HEK293 (cell line): ENCODE measurements around the gene PBX2.
A peak's percentile ranks its signal among the peaks of the same experiment; 100 is the strongest.

ENCODE experiments used
- CTCF ChIA-PET: fragments of 350-600 bp; formaldehyde crosslinking; extraction: SDS; loops from one replicate; lab custom pipeline; 2021; ENCODE audit warnings: antibody characterized with exemption; lab: Yijun Ruan, JAX
- POLR2A ChIA-PET: fragments of 300-600 bp; formaldehyde crosslinking; extraction: SDS; loops from one replicate; lab custom pipeline; 2020; ENCODE audit warnings: antibody characterized with exemption, inconsistent platforms; lab: Yijun Ruan, JAX
- H3K27ac ChIP-seq: fragments of 200-500 bp; sonication (Bioruptor generic); 2 replicates; pipeline ENCODE4 v1.5.1; 2014; ENCODE audit warnings: low read depth, low read length, control low read depth, inconsistent platforms; ENCODE audit errors: extremely low read depth
- H3K36me3 ChIP-seq, 2 experiments: fragments of 200-500 bp in 1 of 2; sonication (Bioruptor generic) in 1 of 2; 1 replicate in 1 of 2; 2 replicates in 1 of 2; pipeline ENCODE4 v1.5.1; 2014 to 2017; ENCODE audit warnings: inconsistent platforms in 2 of 2, low read length in 2 of 2; ENCODE audit not compliant: control insufficient read depth in 2 of 2, insufficient read depth in 1 of 2
- H3K4me1 ChIP-seq: fragments of 200-500 bp; sonication (Bioruptor generic); 2 replicates; pipeline ENCODE4 v1.5.1; 2014; ENCODE audit warnings: mild to moderate bottlenecking, low read length, inconsistent platforms; ENCODE audit not compliant: control insufficient read depth, insufficient read depth
- H3K4me3 ChIP-seq: 2 replicates; pipeline ENCODE4 v1.5.1; 2011; ENCODE audit warnings: low read depth, mild to moderate bottlenecking, control low read depth, low read length, moderate library complexity
- H3K9me3 ChIP-seq: fragments of 200-500 bp; sonication (Bioruptor generic); 2 replicates; pipeline ENCODE4 v1.5.1; 2014; ENCODE audit warnings: low read depth, low read length, inconsistent platforms; ENCODE audit not compliant: control insufficient read depth, insufficient read depth
- BCL11A ChIP-seq: fragments of 450-650 bp; formaldehyde crosslinking; IDR thresholded peaks from 2 replicates; pipeline ENCODE4 v1.5.1; 2016; ENCODE audit warnings: low read depth, missing biosample characterization, missing genetic modification characterization
- BCL11B ChIP-seq: fragments of 450-650 bp; formaldehyde crosslinking; IDR thresholded peaks from 2 replicates; pipeline ENCODE4 v1.5.1; 2016; ENCODE audit warnings: low read depth, missing biosample characterization, missing genetic modification characterization
- FEZF1 ChIP-seq: fragments of 450-650 bp; formaldehyde crosslinking; IDR thresholded peaks from 2 replicates; pipeline ENCODE4 v1.5.1; 2016; ENCODE audit warnings: missing biosample characterization, missing genetic modification characterization
- GLIS2 ChIP-seq: fragments of 450-650 bp; formaldehyde crosslinking; IDR thresholded peaks from 2 replicates; pipeline ENCODE4 v1.5.1; 2016; ENCODE audit warnings: missing biosample characterization, missing genetic modification characterization
- HOXD13 ChIP-seq: sonication (generic); formaldehyde crosslinking; IDR thresholded peaks from 2 replicates; pipeline ENCODE4 v1.8.0; 2022; ENCODE audit warnings: missing genetic modification reagents, borderline replicate concordance
- KLF17 ChIP-seq: fragments of 450-650 bp; formaldehyde crosslinking; IDR thresholded peaks from 2 replicates; pipeline ENCODE4 v1.5.1; 2016; ENCODE audit warnings: missing biosample characterization, missing genetic modification characterization
- OVOL3 ChIP-seq: fragments of 450-650 bp; formaldehyde crosslinking; IDR thresholded peaks from 2 replicates; pipeline ENCODE4 v1.5.1; 2016; ENCODE audit warnings: missing biosample characterization, missing genetic modification characterization
- PBX3 ChIP-seq: sonication (generic); formaldehyde crosslinking; IDR thresholded peaks from 2 replicates; pipeline ENCODE4 v1.8.1; 2022; ENCODE audit warnings: mild to moderate bottlenecking, moderate library complexity, missing genetic modification reagents
- SALL2 ChIP-seq: fragments of 450-650 bp; formaldehyde crosslinking; IDR thresholded peaks from 2 replicates; pipeline ENCODE4 v1.5.0; 2017; ENCODE audit warnings: missing biosample characterization, mild to moderate bottlenecking, missing genetic modification characterization, borderline replicate concordance
- SP3 ChIP-seq: fragments of 450-650 bp; formaldehyde crosslinking; IDR thresholded peaks from 2 replicates; pipeline ENCODE4 v1.5.1; 2016; ENCODE audit warnings: missing biosample characterization, missing genetic modification characterization
- WT1 ChIP-seq: fragments of 450-650 bp; formaldehyde crosslinking; IDR thresholded peaks from 2 replicates; pipeline ENCODE4 v1.5.1; 2016; ENCODE audit warnings: missing biosample characterization, missing genetic modification characterization
- ZBTB17 ChIP-seq: fragments of 450-650 bp; formaldehyde crosslinking; IDR thresholded peaks from 2 replicates; pipeline ENCODE4 v1.5.1; 2016; ENCODE audit warnings: missing biosample characterization, missing genetic modification characterization
- ZFP3 ChIP-seq: fragments of 450-650 bp; formaldehyde crosslinking; IDR thresholded peaks from 2 replicates; pipeline ENCODE4 v1.5.1; 2016; ENCODE audit warnings: low read depth, missing biosample characterization, missing genetic modification characterization
- ZNF132 ChIP-seq: fragments of 450-650 bp; formaldehyde crosslinking; IDR thresholded peaks from 2 replicates; pipeline ENCODE4 v1.5.1; 2017; ENCODE audit warnings: missing biosample characterization, missing genetic modification characterization, borderline replicate concordance
- ZNF138 ChIP-seq: fragments of 450-650 bp; formaldehyde crosslinking; IDR thresholded peaks from 2 replicates; pipeline ENCODE4 v1.5.1; 2016; ENCODE audit warnings: missing biosample characterization, missing genetic modification characterization, borderline replicate concordance
- ZNF211 ChIP-seq: fragments of 450-650 bp; formaldehyde crosslinking; IDR thresholded peaks from 2 replicates; pipeline ENCODE4 v1.5.1; 2016; ENCODE audit warnings: low read depth, missing biosample characterization, missing genetic modification characterization
- ZNF248 ChIP-seq: fragments of 450-650 bp; formaldehyde crosslinking; IDR thresholded peaks from 2 replicates; pipeline ENCODE4 v1.5.1; 2017; ENCODE audit warnings: missing biosample characterization, missing genetic modification characterization
- ZNF292 ChIP-seq: fragments of 450-650 bp; formaldehyde crosslinking; IDR thresholded peaks from 2 replicates; pipeline ENCODE4 v1.5.1; 2016; ENCODE audit warnings: low read depth, missing biosample characterization, missing genetic modification characterization, borderline replicate concordance
- ZNF366 ChIP-seq: fragments of 450-650 bp; formaldehyde crosslinking; conservative IDR thresholded peaks from 2 replicates; pipeline ENCODE4 v1.5.1; 2016; ENCODE audit warnings: missing biosample characterization, missing genetic modification characterization
- ZNF394 ChIP-seq: fragments of 450-650 bp; formaldehyde crosslinking; IDR thresholded peaks from 2 replicates; pipeline ENCODE4 v1.5.1; 2016; ENCODE audit warnings: missing biosample characterization, missing genetic modification characterization, mild to moderate bottlenecking, moderate library complexity, borderline replicate concordance
- ZNF473 ChIP-seq: fragments of 450-650 bp; formaldehyde crosslinking; IDR thresholded peaks from 2 replicates; pipeline ENCODE4 v1.5.1; 2017; ENCODE audit warnings: missing biosample characterization, missing genetic modification characterization
- ZNF514 ChIP-seq: fragments of 450-650 bp; formaldehyde crosslinking; IDR thresholded peaks from 2 replicates; pipeline ENCODE4 v1.5.1; 2016; ENCODE audit warnings: missing biosample characterization, missing genetic modification characterization
- ZNF530 ChIP-seq: fragments of 450-650 bp; formaldehyde crosslinking; IDR thresholded peaks from 2 replicates; pipeline ENCODE4 v1.5.1; 2016; ENCODE audit warnings: low read depth, missing biosample characterization, missing genetic modification characterization
- ZNF544 ChIP-seq: fragments of 450-650 bp; formaldehyde crosslinking; IDR thresholded peaks from 2 replicates; pipeline ENCODE4 v1.5.0; 2017; ENCODE audit warnings: missing biosample characterization, missing genetic modification characterization
- ZNF548 ChIP-seq: fragments of 450-650 bp; formaldehyde crosslinking; IDR thresholded peaks from 2 replicates; pipeline ENCODE4 v1.5.1; 2016; ENCODE audit warnings: missing biosample characterization, missing genetic modification characterization
- ZNF596 ChIP-seq: fragments of 450-650 bp; IDR thresholded peaks from 2 replicates; pipeline ENCODE4 v1.5.0; 2018; ENCODE audit warnings: missing biosample characterization, mild to moderate bottlenecking, missing genetic modification characterization, moderate library complexity
- ZNF600 ChIP-seq: fragments of 450-650 bp; formaldehyde crosslinking; IDR thresholded peaks from 2 replicates; pipeline ENCODE4 v1.5.1; 2016; ENCODE audit warnings: missing biosample characterization, missing genetic modification characterization
- ZNF707 ChIP-seq: fragments of 450-650 bp; formaldehyde crosslinking; IDR thresholded peaks from 2 replicates; pipeline ENCODE4 v1.5.1; 2016; ENCODE audit warnings: missing biosample characterization, missing genetic modification characterization
- ZNF747 ChIP-seq: fragments of 450-650 bp; formaldehyde crosslinking; IDR thresholded peaks from 2 replicates; pipeline ENCODE4 v1.5.1; 2016; ENCODE audit warnings: missing biosample characterization, missing genetic modification characterization
- ZSCAN16 ChIP-seq: fragments of 450-650 bp; formaldehyde crosslinking; IDR thresholded peaks from 2 replicates; pipeline ENCODE4 v1.5.1; 2016; ENCODE audit warnings: missing biosample characterization, missing genetic modification characterization
- ZSCAN4 ChIP-seq: fragments of 450-650 bp; formaldehyde crosslinking; IDR thresholded peaks from 2 replicates; pipeline ENCODE4 v1.5.1; 2017; ENCODE audit warnings: missing biosample characterization, missing genetic modification characterization
- ZSCAN5A ChIP-seq: fragments of 450-650 bp; formaldehyde crosslinking; IDR thresholded peaks from 2 replicates; pipeline ENCODE4 v1.5.1; 2016; ENCODE audit warnings: missing biosample characterization, missing genetic modification characterization
- TF ChIP-seq, protein P1 (sequence below): fragments of 450-650 bp; IDR thresholded peaks from 2 replicates; pipeline ENCODE4 v1.5.1; 2018; ENCODE audit warnings: missing biosample characterization, missing genetic modification characterization

PBX2 gene

GRCh38 chr6:32177183-32177787 lies 12.7 kb downstream of the PBX2 start (continued):
- no peak for TF ChIP-seq ZSCAN16
- no peak for TF ChIP-seq BCL11A
- no peak for TF ChIP-seq ZNF596
- no peak for TF ChIP-seq ZFP3 (tag by site-specific recombination)
- no peak for TF ChIP-seq ZNF544
- no peak for TF ChIP-seq ZNF138 (tag by site-specific recombination)
- TF ChIP-seq, protein P1, sequence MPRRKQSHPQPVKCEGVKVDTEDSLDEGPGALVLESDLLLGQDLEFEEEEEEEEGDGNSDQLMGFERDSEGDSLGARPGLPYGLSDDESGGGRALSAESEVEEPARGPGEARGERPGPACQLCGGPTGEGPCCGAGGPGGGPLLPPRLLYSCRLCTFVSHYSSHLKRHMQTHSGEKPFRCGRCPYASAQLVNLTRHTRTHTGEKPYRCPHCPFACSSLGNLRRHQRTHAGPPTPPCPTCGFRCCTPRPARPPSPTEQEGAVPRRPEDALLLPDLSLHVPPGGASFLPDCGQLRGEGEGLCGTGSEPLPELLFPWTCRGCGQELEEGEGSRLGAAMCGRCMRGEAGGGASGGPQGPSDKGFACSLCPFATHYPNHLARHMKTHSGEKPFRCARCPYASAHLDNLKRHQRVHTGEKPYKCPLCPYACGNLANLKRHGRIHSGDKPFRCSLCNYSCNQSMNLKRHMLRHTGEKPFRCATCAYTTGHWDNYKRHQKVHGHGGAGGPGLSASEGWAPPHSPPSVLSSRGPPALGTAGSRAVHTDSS (tag by site-specific recombination): no peak
- no peak for TF ChIP-seq ZNF292
- peak; percentile 22; the same call in 1 of the 2 replicates for TF ChIP-seq ZNF600
- TF ChIP-seq GLIS2: no peak; the same call in 1 of the 2 replicates
- no peak for TF ChIP-seq ZNF747
- no peak for TF ChIP-seq ZNF248 (tag by site-specific recombination)
- TF ChIP-seq ZNF530 (tag by site-specific recombination): no peak
- peak; percentile 33; the same call in 1 of the 2 replicates for TF ChIP-seq WT1 (tag by site-specific recombination)
- TF ChIP-seq PBX3: no peak
- TF ChIP-seq ZNF707: no peak
- no peak for TF ChIP-seq HOXD13
- no peak for TF ChIP-seq ZNF366 (tag by site-specific recombination)
- TF ChIP-seq SP3 (tag by site-specific recombination): peak; percentile 51; the same call in 1 of the 2 replicates
- TF ChIP-seq ZNF132 (tag by site-specific recombination): no peak
- no peak for TF ChIP-seq FEZF1 (tag by site-specific recombination)
- TF ChIP-seq ZSCAN4: no peak
- TF ChIP-seq ZNF394 (tag by site-specific recombination): no peak; the same call in 1 of the 2 replicates
- no peak for TF ChIP-seq OVOL3 (tag by site-specific recombination)
- no peak for TF ChIP-seq ZNF473
- TF ChIP-seq ZNF514: no peak

DNA sequence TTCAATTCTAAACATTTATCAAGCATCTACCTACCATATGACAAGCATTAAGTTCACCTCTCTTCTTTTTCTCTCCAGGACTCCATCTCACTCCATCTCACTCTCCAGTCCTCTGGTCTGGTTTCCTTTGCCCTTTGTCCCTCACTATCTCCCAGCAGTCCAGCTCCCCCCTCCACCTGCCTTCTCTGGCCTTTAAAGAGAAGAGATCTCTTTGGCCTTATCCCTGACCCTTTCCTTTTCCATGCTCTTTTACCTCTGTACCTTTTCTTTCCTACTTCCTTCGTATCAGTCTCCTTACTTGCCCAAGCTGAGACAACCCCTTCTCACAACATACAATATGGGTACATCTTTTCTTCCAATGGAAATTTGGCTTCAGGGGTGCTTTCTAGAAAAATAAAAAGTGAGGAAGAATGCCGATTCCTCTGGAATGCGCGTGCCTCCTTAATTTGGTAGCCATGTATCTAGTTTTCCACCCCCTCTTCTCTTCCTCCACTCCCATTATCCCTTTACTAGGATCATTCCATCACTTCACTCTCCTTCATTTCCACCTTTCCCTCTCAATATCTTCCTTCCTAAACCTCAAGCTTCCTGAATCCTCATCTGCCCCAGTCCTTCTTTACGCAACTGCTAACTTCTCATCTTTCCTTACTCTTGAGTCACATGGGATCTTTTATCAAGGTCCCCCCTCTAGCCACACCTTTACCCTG lies 13.4 kb downstream of the PBX2 start:
- Histone ChIP-seq H3K4me1 (peaks cover 14% of the 10 kb centered on the region), H3K4me3 (peak overlapping the region; percentile 48), H3K9me3 (no peaks in the 10 kb centered on the region), H3K36me3 (peaks cover 0 to 29% of the 10 kb centered on the region in 2 experiments; a peak in 2 of 3 replicates), H3K27ac (peak overlapping the region; percentile 80)
- ChIA-PET POLR2A (interaction anchor here (0.6 to 2.5 kb wide), 22 partner anchors 7 to 1028 kb away, joined by 3 to 38 read pairs (median 5); partner anchors contain the start of genes ATF6B, EGFL8, FKBPL and GPSM3), CTCF (interaction anchor here (0.6 to 1.6 kb wide), 8 partner anchors 9 to 78 kb away, joined by 3 to 15 read pairs (median 4); no protein-coding TSS in a partner anchor)
- TF ChIP-seq ZNF211 (tag by site-specific recombination) (no peak), BCL11B (tag by site-specific recombination) (0 out of 2 replicates have a peak, but pooled peaks have one; percentile 5), KLF17 (tag by site-specific recombination) (peak; percentile 32), ZBTB17 (tag by site-specific recombination) (0 out of 2 replicates have a peak, but pooled peaks have one; percentile 12), ZNF548 (tag by site-specific recombination) (no peak), ZSCAN5A (tag by site-specific recombination) (no peak), SALL2 (tag by site-specific recombination) (no peak)
